Trophoblast cell (in vitro differentiated cells and primary cell): ENCODE data around the gene BIVM.
"Not testable (repeated sequence)": the region's sequence is repeated elsewhere in the genome, so short reads cannot be mapped to it uniquely, and the experiment has no call there.

ENCODE experiments used
- DNase-seq, 2 donors: peaks; one replicate each; pipeline ENCODE4 v3.0.0-alpha.2; 2016
- H2AFZ ChIP-seq: 2 replicates; pipeline ENCODE4 v1.6.1; 2013; ENCODE audit warnings: low read length, moderate library complexity, mild to moderate bottlenecking; ENCODE audit not compliant: insufficient read depth, poor library complexity
- H2AK5ac ChIP-seq: 2 replicates; pipeline ENCODE4 v1.6.1; 2013; ENCODE audit warnings: mild to moderate bottlenecking, low read length
- H2BK120ac ChIP-seq: 2 replicates; pipeline ENCODE4 v1.6.1; 2013; ENCODE audit warnings: low read length, mild to moderate bottlenecking, moderate library complexity; ENCODE audit not compliant: insufficient read depth, poor library complexity
- H2BK12ac ChIP-seq: 2 replicates; pipeline ENCODE4 v1.6.1; 2013; ENCODE audit warnings: mild to moderate bottlenecking, low read length, moderate library complexity
- H2BK5ac ChIP-seq: 2 replicates; pipeline ENCODE4 v1.6.1; 2013; ENCODE audit warnings: low read length, low read depth, moderate library complexity, mild to moderate bottlenecking; ENCODE audit not compliant: poor library complexity
- H3K14ac ChIP-seq: 2 replicates; pipeline ENCODE4 v1.6.1; 2013; ENCODE audit warnings: mild to moderate bottlenecking, low read length
- H3K18ac ChIP-seq: 2 replicates; pipeline ENCODE4 v1.6.1; 2013; ENCODE audit warnings: mild to moderate bottlenecking, low read length
- H3K23ac ChIP-seq: 2 replicates; pipeline ENCODE4 v1.6.1; 2013; ENCODE audit warnings: low read length
- H3K27ac ChIP-seq: 2 replicates; pipeline ENCODE4 v1.5.1; 2013; ENCODE audit warnings: low read depth, mild to moderate bottlenecking, inconsistent platforms, low read length, moderate library complexity
- H3K27me3 ChIP-seq: 2 replicates; pipeline ENCODE4 v1.6.1; 2013; ENCODE audit warnings: inconsistent platforms, mild to moderate bottlenecking, low read length, moderate library complexity; ENCODE audit not compliant: insufficient read depth
- H3K36me3 ChIP-seq, 2 experiments: 1 replicate in 1 of 2; 2 replicates in 1 of 2; pipeline ENCODE4 v1.6.1; 2013; ENCODE audit warnings: low read length in 2 of 2, mild to moderate bottlenecking in 2 of 2, moderate library complexity in 1 of 2; ENCODE audit not compliant: insufficient read depth in 2 of 2, control insufficient read depth in 1 of 2
- H3K4ac ChIP-seq: 2 replicates; pipeline ENCODE4 v1.6.1; 2013; ENCODE audit warnings: low read depth, mild to moderate bottlenecking, low read length, moderate library complexity
- H3K4me1 ChIP-seq, 2 experiments: 1 replicate in 1 of 2; 2 replicates in 1 of 2; pipeline ENCODE4 v1.6.1; 2013; ENCODE audit warnings: low read length in 2 of 2, mild to moderate bottlenecking in 2 of 2, moderate library complexity in 1 of 2; ENCODE audit not compliant: insufficient read depth in 2 of 2, control insufficient read depth in 1 of 2
- H3K4me2 ChIP-seq: 2 replicates; pipeline ENCODE4 v1.6.1; 2013; ENCODE audit warnings: inconsistent platforms, mild to moderate bottlenecking, low read length, moderate library complexity
- H3K4me3 ChIP-seq: 2 replicates; pipeline ENCODE4 v1.5.1; 2013; ENCODE audit warnings: mild to moderate bottlenecking, low read depth, low read length, inconsistent platforms
- H3K79me1 ChIP-seq: one replicate; pipeline ENCODE4 v1.6.1; 2013; ENCODE audit warnings: low read length
- H3K79me2 ChIP-seq: 2 replicates; pipeline ENCODE4 v1.6.1; 2013; ENCODE audit warnings: low read length, mild to moderate bottlenecking; ENCODE audit not compliant: control insufficient read depth, insufficient read depth, poor library complexity
- H3K9ac ChIP-seq: 2 replicates; pipeline ENCODE4 v1.6.1; 2013; ENCODE audit warnings: mild to moderate bottlenecking, low read length
- H3K9me3 ChIP-seq: 2 replicates; pipeline ENCODE4 v1.6.1; 2013; ENCODE audit warnings: low read depth, mild to moderate bottlenecking, control low read depth, inconsistent platforms, low read length; ENCODE audit not compliant: insufficient read depth
- H4K12ac ChIP-seq: 2 replicates; pipeline ENCODE4 v1.6.1; 2013; ENCODE audit warnings: low read depth, mild to moderate bottlenecking, low read length, moderate library complexity
- H4K8ac ChIP-seq: 2 replicates; pipeline ENCODE4 v1.6.1; 2013; ENCODE audit warnings: low read depth, mild to moderate bottlenecking, low read length, moderate library complexity
- H4K91ac ChIP-seq: one replicate; pipeline ENCODE4 v1.6.1; 2013; ENCODE audit warnings: low read depth, mild to moderate bottlenecking, low read length, moderate library complexity
- WGBS: extraction: QIAGEN DNeasy Blood & Tissue Kit; methylation state at CpG from one replicate; pipeline ENCODE4 v1.1.7; 2013; ENCODE audit warnings: missing lambda C conversion rate; ENCODE audit not compliant: insufficient read length, insufficient coverage; ENCODE audit errors: extremely low coverage; 5-methylcytosine and 5-hydroxymethylcytosine counted together

BIVM gene

GRCh38 chr13:102779436-102780159 is 19.3 kb upstream of the BIVM start:
- no peak overlapping the region for H3K14ac ChIP-seq
- DNase-seq = no peak
- H2BK5ac ChIP-seq = no peak overlapping the region

DNA sequence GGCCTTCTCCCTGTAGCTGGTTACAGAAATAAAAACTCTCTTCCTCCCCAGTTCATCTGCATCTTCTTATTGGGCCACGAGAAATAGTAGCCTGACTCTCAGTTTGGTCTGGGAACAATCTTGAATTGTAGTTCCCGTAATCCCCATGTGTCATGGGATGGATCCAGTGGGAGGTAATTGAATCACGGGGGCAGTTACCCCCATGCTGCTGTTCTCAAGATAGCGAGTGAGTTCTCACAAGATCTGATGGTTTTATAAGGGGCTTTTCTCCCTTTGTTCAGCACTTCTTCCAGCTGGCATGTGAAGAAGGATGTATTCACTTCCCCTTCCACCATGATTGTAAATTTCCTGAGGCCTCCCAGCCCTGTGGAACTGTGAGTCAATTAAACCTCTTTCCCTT is 18.3 kb upstream of the BIVM start:
- not testable (repeated sequence) for H2BK5ac ChIP-seq, H4K12ac ChIP-seq, H4K91ac ChIP-seq, H2BK120ac ChIP-seq, H3K18ac ChIP-seq, H3K79me1 ChIP-seq, H3K4ac ChIP-seq, DNase-seq, H3K4me1 ChIP-seq, H3K9me3 ChIP-seq, H3K27me3 ChIP-seq, H3K36me3 ChIP-seq, H4K8ac ChIP-seq, H3K14ac ChIP-seq, H3K9ac ChIP-seq, H3K23ac ChIP-seq, H2BK12ac ChIP-seq, H3K27ac ChIP-seq, H3K79me2 ChIP-seq, H3K4me2 ChIP-seq, H2AK5ac ChIP-seq, H3K4me3 ChIP-seq, H2AFZ ChIP-seq
- whole genome bisulfite sequencing = no CpG with 5 or more reads among the region's 4 CpGs

More at GRCh38 chr13:102779436-102780159, 19.3 kb upstream of the BIVM start:
- H3K18ac ChIP-seq = no peak overlapping the region
- no peaks in the 10 kb centered on the region for H3K79me2 ChIP-seq
- H3K9me3 ChIP-seq = peaks cover 5% of the 10 kb centered on the region
- H2BK120ac ChIP-seq = no peak overlapping the region
- no CpG with 5 or more reads among the region's 5 CpGs for WGBS
- no peak overlapping the region for H2BK12ac ChIP-seq
- H3K4me1 ChIP-seq = no peaks in the 10 kb centered on the region
- no peak overlapping the region for H3K23ac ChIP-seq
- H3K27ac ChIP-seq = no peak overlapping the region
- no peak overlapping the region for H3K4me3 ChIP-seq
- no peak overlapping the region for H3K4ac ChIP-seq
- no peaks in the 10 kb centered on the region for H3K36me3 ChIP-seq
- H3K9ac ChIP-seq = no peak overlapping the region
- H4K8ac ChIP-seq = no peak overlapping the region
- H2AFZ ChIP-seq = no peak overlapping the region
- H3K27me3 ChIP-seq = no peaks in the 10 kb centered on the region
- no peak overlapping the region for H2AK5ac ChIP-seq
- no peak overlapping the region for H3K4me2 ChIP-seq
- H3K79me1 ChIP-seq = no peaks in the 10 kb centered on the region
- no peak overlapping the region for H4K12ac ChIP-seq
- H4K91ac ChIP-seq = no peak overlapping the region

DNA sequence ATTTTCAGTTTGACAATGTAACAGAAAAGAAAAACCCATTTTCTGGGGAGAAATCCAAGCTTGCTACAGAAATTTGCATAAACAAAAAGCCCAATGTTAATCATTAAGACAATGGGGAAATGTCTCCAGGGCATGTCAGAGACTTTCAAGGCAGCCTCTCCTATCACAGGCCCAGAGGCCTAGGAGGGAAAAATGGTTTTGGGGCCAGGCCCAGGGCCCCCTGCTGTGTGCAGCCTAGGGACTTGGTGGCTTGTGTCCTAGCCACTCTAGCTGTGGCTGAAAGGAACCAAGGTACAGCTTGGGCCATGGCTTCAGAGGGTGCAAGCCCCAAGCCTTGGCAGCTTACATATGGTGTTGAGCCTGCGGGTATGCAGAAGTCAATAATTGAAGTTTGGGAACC is 17.3 kb upstream of the BIVM start:
- H3K27ac ChIP-seq = no peak overlapping the region
- no peak overlapping the region for H2BK12ac ChIP-seq
- no peak overlapping the region for H4K8ac ChIP-seq
- H3K23ac ChIP-seq = no peak overlapping the region
- H3K4me1 ChIP-seq = no peaks in the 10 kb centered on the region
- no peaks in the 10 kb centered on the region for H3K79me2 ChIP-seq
- no peak overlapping the region for H3K4ac ChIP-seq
- no peak overlapping the region for H3K14ac ChIP-seq
- H3K9ac ChIP-seq = no peak overlapping the region
- H3K18ac ChIP-seq = no peak overlapping the region
- peaks cover 5% of the 10 kb centered on the region for H3K9me3 ChIP-seq
- no peak overlapping the region for H3K4me3 ChIP-seq
- H2AFZ ChIP-seq = no peak overlapping the region
- no peaks in the 10 kb centered on the region for H3K36me3 ChIP-seq
- H4K91ac ChIP-seq = no peak overlapping the region
- no peak overlapping the region for H4K12ac ChIP-seq
- WGBS = no CpG with 5 or more reads among the region's 1 CpG
- no peak overlapping the region for H2BK5ac ChIP-seq
- no peak overlapping the region for H2AK5ac ChIP-seq
- no peak for DNase-seq
- no peak overlapping the region for H2BK120ac ChIP-seq
- H3K27me3 ChIP-seq = no peaks in the 10 kb centered on the region
- H3K4me2 ChIP-seq = no peak overlapping the region
- no peaks in the 10 kb centered on the region for H3K79me1 ChIP-seq

DNA sequence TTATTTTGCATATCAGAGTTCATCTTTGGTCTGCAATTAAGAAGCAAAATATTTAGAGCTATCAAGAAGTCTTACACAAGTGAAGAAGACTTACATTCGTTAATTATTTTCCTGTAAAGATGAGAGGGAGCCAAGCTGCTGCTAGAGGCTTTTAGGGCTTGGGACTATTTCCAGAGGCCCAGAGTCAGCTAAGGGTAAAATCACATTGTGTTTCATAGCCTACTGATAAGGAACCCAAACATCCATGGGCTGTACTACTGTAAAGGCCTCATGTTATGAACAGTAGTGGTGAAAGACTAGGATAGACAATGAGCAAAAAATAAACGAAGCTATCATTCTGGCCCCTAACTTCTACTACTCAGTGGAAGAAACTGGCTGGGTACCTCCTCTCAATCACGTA is 14.4 kb upstream of the BIVM start:
- Histone ChIP-seq H3K27ac (no peak overlapping the region), H4K91ac (no peak overlapping the region), H2BK12ac (no peak overlapping the region), H2BK5ac (no peak overlapping the region), H3K36me3 (peaks cover 0 to 8% of the 10 kb centered on the region in 2 experiments), H3K18ac (no peak overlapping the region), H4K12ac (no peak overlapping the region), H3K9me3 (peaks cover 5% of the 10 kb centered on the region), H2AFZ (no peak overlapping the region), H3K9ac (no peak overlapping the region), H2AK5ac (no peak overlapping the region), H3K79me2 (no peaks in the 10 kb centered on the region), H3K27me3 (no peaks in the 10 kb centered on the region), H4K8ac (no peak overlapping the region), H2BK120ac (no peak overlapping the region), H3K14ac (no peak overlapping the region), H3K4me3 (no peak overlapping the region), H3K79me1 (no peaks in the 10 kb centered on the region), H3K4me1 (no peaks in the 10 kb centered on the region), H3K4ac (no peak overlapping the region), H3K4me2 (no peak overlapping the region), H3K23ac (no peak overlapping the region)
- no CpG with 5 or more reads among the region's 3 CpGs for WGBS
- DNase-seq = no peak
